Activated T-helper 1 cell treated with Interleukin-2 at 50 U/mL for 16 hours (primary cell): Measurements from ENCODE around the gene UST.
A peak's percentile ranks its signal among the peaks of the same experiment; 100 is the strongest.
"Not testable (repeated sequence)": the region's sequence is repeated elsewhere in the genome, so short reads cannot be mapped to it uniquely, and the experiment has no call there.

Experiments
- DNase-seq: peaks from one replicate; pipeline ENCODE4 v3.0.0-alpha.2; 2020; ENCODE audit warnings: low read depth

UST gene

DNA sequence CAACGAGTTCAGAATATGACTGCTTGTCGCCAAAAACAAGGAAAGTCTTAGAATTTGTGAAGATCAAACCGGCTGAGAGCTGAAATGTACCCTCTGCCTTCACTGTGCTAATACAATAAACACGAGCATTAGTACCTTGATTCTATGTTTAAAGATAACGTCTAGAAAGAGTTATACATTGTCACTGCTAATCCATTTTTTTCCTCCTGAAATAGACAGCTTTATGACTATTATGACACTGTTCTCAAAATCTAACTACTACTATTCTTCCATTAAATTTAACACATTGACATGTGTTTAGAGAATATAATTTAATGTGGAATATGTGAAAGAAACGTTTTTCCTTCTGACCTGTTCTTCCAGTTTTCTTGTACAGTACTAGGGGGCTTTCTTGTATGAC lies 204.8 kb downstream of the UST start:
- DNase-seq = no peak

DNA sequence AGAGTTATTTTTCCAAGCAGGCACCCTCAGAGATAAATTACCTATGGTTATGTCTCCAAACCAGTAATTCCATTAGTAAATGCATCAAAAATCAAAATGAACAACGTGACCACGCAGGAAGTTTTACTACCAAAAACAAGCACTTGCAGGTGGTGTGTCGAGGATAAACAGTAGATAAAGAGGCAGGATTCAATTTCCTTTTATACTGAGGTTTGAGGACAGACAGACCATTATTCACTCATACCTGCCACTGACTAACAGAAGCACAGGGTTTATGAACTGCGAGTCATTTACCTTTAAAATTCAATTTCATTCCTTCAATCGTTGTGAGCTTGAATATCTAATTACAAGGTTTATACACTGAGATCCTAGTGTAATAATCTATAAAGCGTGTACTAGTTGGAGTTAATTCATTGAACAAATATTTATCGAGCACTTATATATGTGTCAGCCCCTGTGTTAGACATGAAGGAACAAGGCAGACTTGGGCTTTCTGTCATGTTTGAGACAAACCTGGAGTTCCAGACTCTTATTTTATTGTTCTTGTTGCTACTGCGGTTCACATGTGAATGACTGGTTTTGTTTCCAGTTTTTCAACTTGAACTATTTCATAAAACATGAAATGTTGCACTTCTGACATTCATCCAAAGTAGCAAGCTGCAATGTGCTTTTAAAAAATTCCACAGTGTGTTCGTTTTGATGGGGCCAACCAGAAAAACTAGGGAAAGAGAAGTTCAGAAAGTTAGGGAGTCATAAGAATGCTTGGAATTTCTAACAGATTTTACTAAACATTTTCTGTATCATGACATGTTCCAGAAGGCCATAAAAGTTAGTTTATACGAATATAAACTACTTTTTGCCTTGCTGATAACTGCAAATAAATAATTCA lies 205.6 kb downstream of the UST start:
- DNase-seq = no peak

DNA sequence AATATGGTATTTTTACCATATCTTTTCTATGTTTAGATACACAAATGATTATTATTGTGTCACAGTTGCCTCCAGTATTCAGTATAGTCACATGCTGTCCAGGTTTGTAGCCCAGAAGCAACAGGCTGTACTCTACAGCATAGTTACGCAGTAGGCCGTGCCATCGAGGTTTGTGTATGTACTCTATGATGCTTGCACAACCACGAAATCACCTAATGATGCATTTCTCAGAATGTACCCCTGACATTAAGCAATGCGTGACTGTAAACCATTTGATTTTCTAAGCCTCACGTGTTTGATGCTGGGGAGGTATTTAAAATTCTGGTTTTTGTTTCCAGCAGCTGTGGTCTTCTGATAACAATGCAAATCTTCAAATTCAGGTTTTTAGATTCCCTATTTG lies 207.6 kb downstream of the UST start:
- no peak for DNase-seq

DNA sequence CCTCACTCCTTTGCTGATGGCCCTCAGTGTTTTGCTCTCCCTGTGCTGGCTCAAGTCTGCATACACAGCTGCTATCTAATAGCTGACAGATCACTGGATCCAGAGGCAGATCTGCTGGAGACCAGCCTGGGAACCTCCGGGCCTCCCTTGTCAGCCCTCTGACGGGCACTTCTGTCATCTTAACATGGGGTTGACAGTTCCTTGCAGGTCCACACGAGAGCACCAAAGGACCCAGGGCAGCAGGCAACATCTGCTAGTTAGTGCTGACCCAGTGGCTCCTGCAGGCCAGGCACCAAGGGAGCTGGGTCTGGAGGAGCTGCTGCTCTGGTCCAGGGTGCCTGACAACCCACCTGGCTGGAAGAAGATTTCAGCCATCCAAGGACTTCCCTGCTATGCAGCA lies 208.1 kb downstream of the UST start:
- DNase-seq = no peak

DNA sequence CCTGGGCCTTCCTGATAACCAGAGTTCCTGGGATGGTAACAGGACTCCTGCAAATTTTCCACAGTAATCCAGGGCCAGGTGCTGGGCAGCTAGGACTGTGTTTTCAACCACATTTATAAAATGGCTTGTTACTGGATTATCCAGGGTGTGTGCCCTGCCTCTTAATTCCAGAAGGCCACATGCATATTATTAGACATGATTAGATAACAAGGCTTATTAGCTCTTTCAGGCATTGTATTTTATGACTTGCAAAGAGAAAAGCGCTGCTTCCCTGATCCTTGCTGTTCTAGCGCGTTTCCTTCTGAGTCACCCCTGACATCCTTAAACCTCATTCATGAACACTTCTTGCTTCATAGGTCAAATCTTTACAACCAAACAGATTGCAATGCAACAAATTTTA lies 208.6 kb downstream of the UST start:
- no peak for DNase-seq

DNA sequence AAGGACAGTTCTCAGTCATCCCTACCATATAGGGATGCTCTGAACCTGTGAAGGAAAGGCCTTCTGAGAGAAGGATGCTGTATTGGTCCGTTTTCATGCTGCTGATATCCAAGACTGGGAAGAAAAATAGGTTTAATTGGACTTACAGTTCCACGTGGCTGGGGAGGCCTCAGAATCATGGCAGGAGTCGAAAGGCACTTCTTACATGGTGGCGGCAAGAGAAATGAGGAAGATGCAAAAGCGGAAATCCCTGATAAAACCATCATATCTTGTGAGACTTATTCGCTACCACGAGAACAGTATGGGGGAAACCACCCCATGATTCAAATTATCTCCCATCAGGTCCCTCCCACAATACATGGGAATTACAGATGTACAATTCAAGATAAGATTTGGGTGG lies 209.3 kb downstream of the UST start:
- not testable (repeated sequence) for DNase-seq

DNA sequence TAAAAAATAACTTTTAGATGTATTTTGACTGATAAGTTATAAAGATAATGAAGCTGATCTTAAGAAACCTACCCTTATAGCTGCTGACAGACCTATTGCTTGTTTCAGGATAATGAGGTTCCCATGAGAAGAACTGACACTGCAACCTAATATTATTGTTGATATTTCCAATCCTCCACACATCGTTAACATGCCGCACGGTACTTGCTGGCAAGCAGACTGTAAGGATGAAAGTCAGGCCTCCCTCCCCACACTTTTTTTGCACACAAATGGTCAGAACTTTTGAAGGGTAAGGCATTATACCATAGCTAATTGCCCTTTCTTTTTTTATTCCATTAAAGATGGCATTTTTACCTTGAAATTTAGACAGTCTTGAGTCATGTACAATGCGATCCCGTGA lies 210.9 kb downstream of the UST start:
- no peak for DNase-seq

DNA sequence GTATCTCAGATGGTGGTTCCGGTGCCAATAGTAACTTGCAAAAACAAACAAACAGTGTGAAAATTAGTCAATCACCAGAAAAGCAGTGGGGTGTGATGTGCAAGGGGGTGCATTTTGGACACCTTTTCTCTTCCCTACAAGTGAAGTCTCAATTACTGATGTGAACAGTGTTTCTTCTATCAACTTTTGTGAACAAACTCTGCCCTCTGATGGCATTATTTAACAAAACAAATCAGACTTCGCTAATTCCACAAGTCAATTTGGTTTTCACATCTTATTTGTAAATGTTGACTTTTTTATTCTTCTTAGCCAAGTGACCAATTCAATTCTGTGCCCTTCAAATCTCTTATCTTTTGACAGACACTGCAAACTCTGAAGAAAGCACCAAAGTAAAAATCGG lies 212.2 kb downstream of the UST start:
- DNase-seq = no peak

DNA sequence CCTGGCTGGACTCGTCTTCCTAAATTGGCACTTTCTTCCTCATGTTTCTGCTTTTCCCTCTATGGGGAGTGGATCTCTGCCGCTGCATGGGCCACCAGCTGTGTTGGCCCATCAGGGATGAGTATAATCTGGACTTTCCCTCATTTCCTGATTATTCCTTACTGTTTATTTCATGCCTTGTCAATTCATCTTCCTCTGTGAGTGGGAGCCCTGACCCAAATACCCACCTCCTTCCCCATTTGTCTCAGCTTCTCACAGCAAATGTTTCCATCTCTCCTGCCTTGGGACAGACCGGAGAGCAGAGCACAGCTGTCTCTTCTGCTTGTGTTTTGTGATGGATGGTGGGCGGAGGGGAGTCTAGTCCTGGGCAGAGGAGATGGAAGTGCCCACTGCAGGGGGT lies 212.7 kb downstream of the UST start:
- no peak for DNase-seq

DNA sequence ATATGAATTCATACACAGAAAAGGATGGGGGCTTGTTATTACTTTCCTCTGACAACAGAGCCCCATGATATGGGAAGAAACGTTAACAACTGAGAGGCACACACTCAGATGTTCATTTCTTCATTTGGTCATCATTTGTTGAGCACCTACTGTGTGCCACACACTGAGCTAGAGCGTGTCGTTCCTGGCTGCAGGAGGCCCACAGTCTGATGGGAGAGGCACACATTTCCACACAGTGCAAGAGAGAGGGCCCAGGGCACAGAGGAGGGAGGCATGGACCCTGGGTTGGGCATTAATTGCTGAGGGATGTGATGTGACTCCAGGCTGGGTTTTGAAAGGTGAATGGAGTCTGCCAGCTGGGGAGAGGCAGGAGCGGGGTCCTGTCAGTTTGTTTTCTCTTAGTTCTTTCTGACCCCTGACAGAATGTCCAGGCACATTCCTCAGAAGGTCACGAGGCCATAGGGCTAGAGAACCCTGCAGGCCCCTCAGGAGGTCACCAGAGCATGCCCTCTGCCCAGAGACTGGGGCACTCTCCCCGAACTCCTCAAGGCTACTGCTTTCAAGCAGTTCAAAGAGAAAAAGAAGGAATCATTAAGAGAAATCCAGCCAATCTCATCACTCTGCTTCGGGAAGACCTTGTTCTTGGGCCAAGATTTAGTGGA lies 216.2 kb downstream of the UST start:
- DNase-seq = no peak

DNA sequence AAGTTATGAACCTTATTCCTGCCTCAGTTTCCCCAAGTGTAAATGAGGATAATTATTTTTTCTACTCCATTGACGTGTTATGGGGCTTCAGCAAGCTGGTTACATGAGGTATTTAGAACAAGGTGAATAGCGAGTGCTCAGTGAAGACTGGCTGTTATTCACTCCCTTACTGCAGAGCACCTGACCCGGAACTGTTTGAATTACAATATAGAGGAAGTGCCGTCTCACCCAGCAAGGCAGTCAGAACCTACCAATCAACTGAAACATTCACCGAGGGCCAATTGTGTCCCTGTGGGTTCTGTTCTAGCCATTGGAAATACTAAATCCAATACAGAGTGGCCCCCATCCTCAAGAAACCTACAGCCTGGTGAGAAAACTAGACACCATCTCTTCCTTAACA lies 216.9 kb downstream of the UST start:
- no peak for DNase-seq

DNA sequence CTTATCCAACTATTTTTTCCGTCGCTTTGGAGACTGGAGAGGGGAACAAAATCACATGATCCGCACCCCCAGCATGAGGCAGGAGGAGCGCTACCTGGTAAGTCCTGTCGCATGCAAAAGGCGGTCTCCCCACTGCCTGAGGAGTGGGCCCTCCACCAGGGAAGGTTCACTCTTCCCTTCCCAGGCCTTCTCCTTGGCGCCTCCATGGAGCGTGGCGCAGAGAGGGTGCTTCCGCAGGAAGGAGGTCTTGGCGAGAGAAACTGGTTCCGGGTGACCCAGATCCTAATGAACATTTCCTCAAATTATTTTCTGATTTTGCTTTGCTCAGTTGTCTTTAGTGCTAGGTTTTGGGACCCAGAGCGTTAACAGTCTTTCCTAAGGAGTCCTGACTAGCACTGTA lies 217.6 kb downstream of the UST start:
- no peak for DNase-seq

DNA sequence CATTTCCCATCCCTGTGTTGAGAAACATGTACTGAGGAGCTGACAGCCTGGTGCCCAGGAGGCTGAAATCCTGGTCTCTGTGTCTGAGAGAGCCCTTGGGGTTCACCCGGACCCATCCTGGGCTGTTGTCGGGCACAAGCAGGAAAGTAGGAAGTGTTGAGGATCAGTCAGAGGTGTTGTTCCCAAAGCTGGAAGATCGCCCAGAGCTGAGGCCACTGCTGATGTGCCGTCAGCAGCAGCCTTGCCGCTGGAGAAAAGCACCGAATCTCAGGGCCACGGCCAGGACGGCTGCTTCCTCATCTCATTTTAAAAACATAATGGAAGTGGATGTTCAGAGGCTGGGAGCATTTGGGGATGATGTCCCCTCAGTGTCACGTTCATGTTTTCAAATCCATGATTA lies 218.5 kb downstream of the UST start:
- DNase-seq = no peak

DNA sequence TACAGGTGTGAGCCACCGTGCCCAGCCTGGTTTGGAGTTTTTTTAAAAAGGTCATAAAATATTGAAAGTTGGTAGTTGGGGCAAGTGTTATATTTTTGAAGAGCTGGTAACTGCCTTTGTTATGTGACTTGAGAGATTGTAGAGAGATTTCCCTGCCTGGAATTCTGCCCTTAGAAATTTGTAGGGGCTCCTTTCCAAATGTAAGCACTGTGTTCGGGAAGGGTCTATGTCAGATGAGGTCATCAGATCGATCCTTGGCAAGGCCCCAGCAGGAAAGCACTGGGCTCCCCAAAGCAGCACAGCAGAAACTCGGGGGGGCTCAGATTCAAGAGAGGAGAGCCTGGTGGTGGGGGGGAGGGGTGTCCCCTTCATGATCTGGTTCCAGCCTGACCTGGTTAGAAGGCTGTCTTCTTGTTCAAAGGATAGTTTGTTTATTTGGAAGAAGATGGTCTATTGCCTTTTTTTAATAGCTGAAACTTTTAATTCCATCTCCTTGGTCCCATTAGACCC lies 220.2 kb downstream of the UST start:
- no peak for DNase-seq

DNA sequence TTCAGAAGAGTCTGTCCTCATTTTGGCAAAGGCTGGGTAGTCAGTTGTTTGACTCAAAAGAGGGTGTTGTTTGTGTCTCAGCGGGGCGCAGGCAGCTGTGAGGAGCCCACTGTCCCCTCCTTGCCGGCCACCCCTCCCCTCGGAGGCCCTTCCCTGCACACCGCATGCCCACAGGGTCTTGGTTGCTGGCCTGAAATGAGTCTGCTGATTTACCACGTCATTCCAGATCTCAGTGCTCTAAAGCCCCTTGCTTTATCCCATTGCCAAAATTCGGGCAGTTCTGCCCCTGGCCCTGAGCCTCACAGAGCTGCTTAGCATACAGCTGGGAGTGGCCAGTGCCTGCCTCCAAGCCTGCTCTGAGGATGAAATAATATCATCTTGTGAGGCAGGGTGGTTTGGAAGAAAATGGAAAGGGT lies 220.7 kb downstream of the UST start:
- no peak for DNase-seq

DNA sequence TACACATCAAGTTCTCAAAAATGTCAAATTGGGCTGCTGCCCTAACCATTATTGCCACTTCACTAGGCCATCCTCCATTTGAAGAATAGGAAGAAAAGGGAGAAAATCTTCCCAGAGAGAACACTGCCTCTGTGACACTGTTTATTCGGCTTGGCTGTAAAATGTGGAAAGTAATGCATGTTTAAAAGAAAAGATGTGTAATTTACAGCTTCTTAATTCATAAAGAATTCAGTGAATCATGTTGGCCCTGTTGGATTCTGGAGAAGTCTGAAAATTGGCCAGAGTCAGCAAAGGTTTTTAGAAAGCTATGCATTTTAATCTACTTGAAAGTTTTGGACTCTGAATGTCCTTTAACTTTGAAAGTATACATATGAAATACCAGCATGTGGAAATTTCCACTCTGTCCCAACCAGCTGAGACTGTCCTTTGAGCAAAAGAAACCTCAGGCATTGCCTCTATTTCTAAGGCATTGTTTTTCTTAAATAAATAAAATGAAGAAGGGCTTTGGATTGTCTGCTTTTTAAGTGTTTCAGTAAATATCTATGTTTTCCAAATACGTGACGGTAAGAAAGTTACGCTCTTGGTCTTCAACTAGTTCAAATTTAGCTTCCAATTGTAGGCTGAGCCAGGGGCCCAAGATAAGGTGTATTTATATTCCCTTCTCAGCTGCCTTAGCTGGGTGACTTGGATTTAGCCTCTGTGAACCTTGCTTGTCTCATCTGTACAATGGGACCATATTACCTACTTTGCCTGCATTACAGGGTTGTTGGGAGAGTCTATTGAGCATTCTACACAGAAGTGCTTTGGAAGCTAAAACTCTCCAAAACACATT lies 222.2 kb downstream of the UST start:
- no peak for DNase-seq

DNA sequence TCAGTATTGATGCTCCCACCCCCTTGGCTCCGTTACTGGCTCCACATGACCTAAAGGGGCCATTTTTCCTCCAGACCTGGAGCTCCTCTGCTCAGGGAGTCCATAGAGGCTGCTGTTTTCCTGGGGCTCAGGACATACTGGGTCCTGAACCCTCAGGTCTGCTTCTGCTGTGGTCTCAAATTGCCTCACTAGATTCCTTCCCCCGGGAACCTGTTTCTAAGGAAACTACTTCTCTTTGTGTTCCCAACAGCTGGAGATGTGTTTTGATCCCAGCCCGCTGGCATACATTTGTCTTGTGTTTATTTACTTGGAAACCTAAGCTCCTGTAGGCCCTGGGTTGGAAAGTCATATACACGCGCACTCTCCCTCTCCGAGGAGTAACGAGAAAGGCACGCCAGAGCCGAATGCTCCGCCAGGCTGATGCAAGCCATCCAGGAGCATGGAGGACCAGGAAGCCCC lies 222.8 kb downstream of the UST start:
- DNase-seq = no peak

DNA sequence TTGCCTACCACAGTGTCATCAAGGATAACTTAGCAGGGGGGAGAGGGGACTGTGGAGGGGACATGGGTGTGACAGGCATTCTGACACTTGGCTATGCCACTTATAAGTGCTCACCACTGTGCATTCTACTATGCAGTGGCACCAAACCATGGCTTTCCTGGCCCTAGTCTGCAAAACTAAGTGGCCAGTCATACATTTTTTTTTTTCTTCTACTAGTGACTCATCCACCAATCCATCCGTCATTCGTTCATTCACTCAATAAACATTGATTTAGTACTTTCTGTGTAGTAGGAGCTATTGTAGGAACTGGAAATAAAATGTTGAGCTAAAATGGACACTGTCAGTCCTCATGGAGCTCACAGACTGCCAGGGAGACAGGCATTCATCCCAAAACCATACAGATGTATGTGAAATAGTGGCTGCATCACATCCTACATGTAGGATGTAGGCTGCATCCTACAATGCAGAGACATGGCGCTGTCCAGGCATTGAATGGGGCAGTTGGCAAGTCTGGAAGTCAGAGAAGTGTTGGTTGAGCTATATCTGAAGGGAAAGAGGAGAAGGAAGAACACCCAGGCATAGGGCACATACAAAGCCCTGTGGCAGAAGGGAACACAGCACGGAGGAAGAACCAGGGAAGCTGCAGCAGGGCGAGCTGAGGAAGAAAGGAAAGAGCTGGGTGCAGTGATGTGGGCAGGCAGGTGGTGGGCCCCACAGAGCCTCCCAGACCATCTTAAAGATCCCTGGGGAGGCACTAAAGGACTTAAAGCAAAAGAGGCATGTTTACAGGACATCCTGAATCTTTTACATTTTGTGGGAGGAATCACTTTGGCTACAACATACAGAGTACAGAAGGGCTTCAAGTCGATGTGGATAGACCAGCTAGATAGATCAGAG lies 224.4 kb downstream of the UST start:
- no peak for DNase-seq

DNA sequence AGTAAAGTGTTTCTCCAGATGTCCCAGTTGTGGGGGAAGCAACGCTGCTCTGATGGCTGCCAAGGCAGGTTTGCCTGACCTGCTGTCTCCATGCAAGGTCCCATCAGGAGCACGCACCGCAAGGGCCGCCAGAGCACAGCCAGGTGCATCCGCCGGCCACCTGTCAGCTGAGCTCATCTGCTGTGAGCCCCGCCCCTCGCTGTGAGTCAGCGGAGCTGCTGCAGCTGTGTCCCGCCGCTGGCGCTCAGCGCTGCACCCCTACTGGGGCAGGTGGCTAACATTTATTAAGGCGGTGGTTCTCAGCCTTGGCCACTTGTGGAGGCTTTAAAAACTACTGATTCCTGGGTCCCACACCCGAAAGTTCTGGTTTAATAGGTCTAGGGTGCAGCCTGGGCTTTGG lies 225.7 kb downstream of the UST start:
- peak; percentile 20 for DNase-seq

DNA sequence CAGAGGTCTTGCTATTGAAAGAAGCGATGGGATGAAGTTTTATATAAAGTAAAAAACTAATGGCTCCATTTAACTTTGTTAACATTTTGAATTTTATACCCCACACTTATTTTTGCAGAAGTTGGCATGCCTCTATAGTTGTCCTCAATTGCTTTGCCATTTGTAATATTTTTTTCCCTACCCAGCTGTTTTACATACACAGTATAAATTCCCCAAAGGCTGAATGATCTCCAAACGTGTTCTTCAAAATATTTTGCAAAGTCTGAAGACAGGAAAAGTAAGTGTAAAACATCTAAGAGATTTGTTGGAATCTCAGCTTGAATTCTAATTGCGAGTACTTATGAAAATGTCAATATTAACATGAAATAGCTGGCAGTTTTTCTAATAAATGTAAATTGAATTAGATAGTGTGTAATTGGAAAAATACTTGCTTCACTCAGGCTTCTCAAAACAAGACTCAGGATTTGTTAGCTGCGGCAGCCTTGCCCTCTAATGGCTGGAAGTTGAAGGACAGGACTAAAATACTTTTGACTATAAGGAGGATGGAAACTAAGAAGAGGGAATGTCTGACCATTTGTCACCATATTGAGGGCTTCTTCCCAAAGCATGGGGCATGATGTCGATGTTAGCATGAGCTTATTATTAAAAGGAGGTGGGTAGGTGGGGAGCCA lies 226.8 kb downstream of the UST start:
- DNase-seq = no peak

DNA sequence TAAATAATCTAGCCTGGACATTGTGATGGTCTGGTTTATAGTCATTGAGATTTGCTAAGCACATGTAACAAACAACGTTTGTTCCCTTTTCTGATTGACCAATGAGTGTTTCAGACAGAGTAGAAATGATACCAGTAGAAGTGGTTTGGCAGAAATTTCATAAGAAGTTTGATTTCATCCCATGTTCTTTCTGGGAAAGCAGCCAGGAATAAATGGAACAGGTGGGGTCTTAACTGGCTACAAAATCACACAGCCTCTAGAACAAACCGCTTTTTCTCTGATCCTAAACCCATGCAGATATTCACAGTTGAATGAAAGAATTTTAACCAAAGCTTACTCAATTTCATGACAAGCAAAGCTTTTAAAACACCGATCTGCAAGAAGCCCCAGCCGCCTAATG lies 227.5 kb downstream of the UST start:
- DNase-seq = no peak
